IPS-20b (cell line): ENCODE results near the gene GCNT3.

Experiments used
- H3K27ac ChIP-seq: one replicate; pipeline ENCODE4 v1.5.1; 2013; ENCODE audit warnings: low read length
- H3K27me3 ChIP-seq: 2 replicates; pipeline ENCODE4 v1.6.1; 2013; ENCODE audit warnings: mild to moderate bottlenecking, low read length, inconsistent platforms; ENCODE audit not compliant: insufficient read depth
- H3K36me3 ChIP-seq: 2 replicates; pipeline ENCODE4 v1.6.1; 2013; ENCODE audit warnings: low read depth, mild to moderate bottlenecking, inconsistent platforms, low read length, moderate library complexity; ENCODE audit not compliant: insufficient read depth
- H3K4me1 ChIP-seq: 2 replicates; pipeline ENCODE4 v1.6.1; 2013; ENCODE audit warnings: mild to moderate bottlenecking, control low read depth, inconsistent platforms, low read length, moderate library complexity; ENCODE audit not compliant: insufficient read depth
- H3K4me3 ChIP-seq: 2 replicates; pipeline ENCODE4 v1.5.1; 2013; ENCODE audit warnings: mild to moderate bottlenecking, low read length, inconsistent platforms
- H3K9ac ChIP-seq: 2 replicates; pipeline ENCODE4 v1.6.1; 2013; ENCODE audit warnings: low read depth, mild to moderate bottlenecking, inconsistent platforms, low read length, moderate library complexity
- H3K9me3 ChIP-seq: 2 replicates; pipeline ENCODE4 v1.6.1; 2013; ENCODE audit warnings: mild to moderate bottlenecking, low read depth, low read length, inconsistent platforms; ENCODE audit not compliant: insufficient read depth

The GCNT3 gene

DNA sequence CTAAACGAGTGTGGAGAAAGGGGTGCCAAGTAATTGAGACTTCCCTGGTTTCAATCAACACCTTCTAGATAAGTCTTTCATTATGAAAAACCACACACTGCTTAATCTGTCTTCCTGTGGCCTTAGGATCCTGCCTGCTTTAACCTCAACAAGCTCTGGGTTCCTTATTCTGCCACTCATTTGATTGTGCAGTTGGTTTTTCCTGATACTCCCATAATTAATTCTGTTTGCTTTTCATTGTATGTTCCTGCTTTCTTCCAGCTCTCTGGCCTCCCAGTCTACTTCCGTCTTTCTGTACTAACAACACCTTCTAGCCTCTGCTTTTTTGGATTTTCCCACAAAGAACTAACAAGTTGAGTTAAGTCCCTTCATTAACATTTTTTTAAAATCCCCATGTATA is 20.2 kb upstream of the GCNT3 start:
- no peak overlapping the region for H3K4me3 ChIP-seq
- no peaks in the 10 kb centered on the region for H3K36me3 ChIP-seq
- H3K27me3 ChIP-seq = no peaks in the 10 kb centered on the region
- H3K27ac ChIP-seq = no peak overlapping the region
- H3K9me3 ChIP-seq = no peaks in the 10 kb centered on the region
- no peak overlapping the region for H3K9ac ChIP-seq
- no peaks in the 10 kb centered on the region for H3K4me1 ChIP-seq

DNA sequence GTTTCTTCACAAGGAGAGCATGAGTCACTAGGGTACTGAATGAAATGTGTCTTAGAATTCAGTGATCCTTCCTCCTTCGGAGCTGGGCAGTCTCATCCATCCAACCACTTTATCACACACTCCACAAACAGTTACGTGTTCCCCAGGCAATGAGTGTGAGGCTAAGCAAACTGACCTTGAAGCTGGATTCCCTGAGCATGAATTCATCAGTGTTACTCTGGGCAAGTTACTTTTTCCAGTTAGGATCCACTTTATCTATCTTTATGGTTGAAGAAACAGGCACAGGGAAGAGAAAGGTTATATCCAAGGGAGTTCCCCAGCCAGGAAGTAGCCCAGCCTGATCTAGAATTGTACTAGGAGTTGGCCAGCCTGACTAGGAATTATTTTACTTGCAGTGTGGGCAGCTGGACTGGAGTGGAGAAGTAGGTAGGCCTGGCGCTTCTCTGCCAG is 17.1 kb upstream of the GCNT3 start:
- no peaks in the 10 kb centered on the region for H3K27me3 ChIP-seq
- no peaks in the 10 kb centered on the region for H3K36me3 ChIP-seq
- H3K27ac ChIP-seq = no peak overlapping the region
- H3K4me3 ChIP-seq = no peak overlapping the region
- no peaks in the 10 kb centered on the region for H3K4me1 ChIP-seq
- H3K9ac ChIP-seq = no peak overlapping the region
- no peaks in the 10 kb centered on the region for H3K9me3 ChIP-seq

DNA sequence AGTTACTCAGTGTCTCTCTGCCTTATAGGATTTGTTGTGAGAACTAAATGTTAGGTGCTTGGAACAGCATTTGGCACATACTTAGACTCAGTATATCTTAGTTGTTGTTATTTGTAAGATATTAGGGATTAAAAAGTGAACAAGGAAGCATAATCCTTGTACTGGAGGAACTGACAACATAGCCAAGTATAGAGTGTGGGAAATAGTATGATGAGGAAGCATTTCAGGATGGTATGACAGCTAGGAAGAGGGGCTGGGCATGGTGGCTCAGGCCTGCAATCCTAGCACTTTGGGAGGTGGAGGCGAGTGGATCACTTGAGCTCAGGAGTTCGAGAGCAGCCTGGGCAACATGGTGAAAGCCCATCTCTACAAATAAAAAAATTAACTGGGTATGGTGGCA is 16.6 kb upstream of the GCNT3 start:
- H3K9ac ChIP-seq = no peak overlapping the region
- H3K9me3 ChIP-seq = no peaks in the 10 kb centered on the region
- H3K27ac ChIP-seq = no peak overlapping the region
- no peaks in the 10 kb centered on the region for H3K27me3 ChIP-seq
- H3K4me1 ChIP-seq = no peaks in the 10 kb centered on the region
- H3K4me3 ChIP-seq = no peak overlapping the region
- H3K36me3 ChIP-seq = no peaks in the 10 kb centered on the region

DNA sequence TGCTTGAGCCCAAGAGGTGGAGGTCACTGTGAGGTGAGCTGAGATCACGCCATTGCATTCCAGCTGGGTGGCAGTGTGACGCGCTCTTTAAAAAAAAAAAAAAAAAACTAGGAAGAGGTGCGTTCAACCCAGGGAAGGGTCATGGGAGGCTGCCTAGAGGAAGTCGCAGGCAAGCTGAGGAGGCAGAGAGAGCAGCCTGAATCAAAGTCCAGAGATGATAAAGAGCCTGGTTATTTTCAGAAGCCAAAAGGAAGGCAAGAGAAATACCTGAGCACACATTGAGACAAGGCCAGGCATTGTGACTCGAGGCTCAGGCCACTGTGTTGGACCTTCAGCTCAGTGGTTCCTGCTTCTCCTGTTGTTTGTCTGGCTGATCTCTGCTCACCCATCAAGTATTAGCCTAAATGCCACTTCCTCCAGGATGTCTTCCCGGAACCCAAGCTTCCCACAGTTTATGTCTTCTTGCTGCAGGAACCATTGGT is 16.1 kb upstream of the GCNT3 start:
- no peaks in the 10 kb centered on the region for H3K27me3 ChIP-seq
- no peaks in the 10 kb centered on the region for H3K36me3 ChIP-seq
- H3K4me3 ChIP-seq = no peak overlapping the region
- no peak overlapping the region for H3K9ac ChIP-seq
- H3K9me3 ChIP-seq = no peaks in the 10 kb centered on the region
- H3K4me1 ChIP-seq = no peaks in the 10 kb centered on the region
- no peak overlapping the region for H3K27ac ChIP-seq

DNA sequence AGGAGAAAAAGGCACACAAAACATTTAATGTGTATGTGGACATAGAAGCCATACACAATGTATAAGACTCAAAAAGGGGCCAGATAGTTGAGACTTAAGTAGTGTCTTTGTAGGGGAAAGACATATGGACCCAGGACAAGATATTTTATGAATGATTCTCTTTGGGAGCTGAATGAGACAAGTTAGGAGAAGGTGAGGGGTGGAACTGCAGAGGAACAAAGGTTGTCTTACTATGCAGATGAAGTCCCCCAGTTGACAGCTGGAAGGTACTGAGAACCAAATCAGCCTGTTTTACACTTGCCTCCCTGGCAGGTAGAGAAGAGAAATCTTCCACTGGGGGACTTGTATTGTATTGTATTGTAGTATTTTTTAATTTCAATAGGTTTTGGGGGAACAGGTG is 14.9 kb upstream of the GCNT3 start:
- no peak overlapping the region for H3K27ac ChIP-seq
- no peak overlapping the region for H3K9ac ChIP-seq
- H3K4me1 ChIP-seq = no peaks in the 10 kb centered on the region
- H3K36me3 ChIP-seq = no peaks in the 10 kb centered on the region
- no peaks in the 10 kb centered on the region for H3K27me3 ChIP-seq
- no peak overlapping the region for H3K4me3 ChIP-seq
- H3K9me3 ChIP-seq = no peaks in the 10 kb centered on the region

DNA sequence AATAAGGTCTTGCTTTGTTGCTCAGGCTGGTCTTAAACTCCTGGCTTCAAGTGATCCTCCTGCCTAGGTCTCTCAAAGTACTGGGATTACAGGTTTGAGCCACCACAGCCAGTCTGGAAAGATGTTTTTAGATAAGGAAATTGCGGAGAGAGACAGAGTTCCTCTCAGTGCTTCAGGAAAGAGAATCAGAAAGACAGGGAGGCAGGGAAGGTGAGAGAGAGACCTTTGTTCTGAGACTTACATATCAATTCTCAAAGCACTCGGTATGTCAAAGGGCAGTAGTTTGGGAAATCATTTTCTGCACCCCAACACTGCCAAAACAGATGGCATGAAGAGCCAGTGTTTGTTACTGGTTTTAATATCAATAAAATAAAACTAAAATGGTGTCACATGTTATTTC is 13.1 kb upstream of the GCNT3 start:
- H3K27me3 ChIP-seq = no peaks in the 10 kb centered on the region
- no peak overlapping the region for H3K9ac ChIP-seq
- H3K36me3 ChIP-seq = no peaks in the 10 kb centered on the region
- no peak overlapping the region for H3K27ac ChIP-seq
- no peak overlapping the region for H3K4me3 ChIP-seq
- H3K4me1 ChIP-seq = no peaks in the 10 kb centered on the region
- peaks cover 2% of the 10 kb centered on the region; the same call in 1 of the 2 replicates for H3K9me3 ChIP-seq

DNA sequence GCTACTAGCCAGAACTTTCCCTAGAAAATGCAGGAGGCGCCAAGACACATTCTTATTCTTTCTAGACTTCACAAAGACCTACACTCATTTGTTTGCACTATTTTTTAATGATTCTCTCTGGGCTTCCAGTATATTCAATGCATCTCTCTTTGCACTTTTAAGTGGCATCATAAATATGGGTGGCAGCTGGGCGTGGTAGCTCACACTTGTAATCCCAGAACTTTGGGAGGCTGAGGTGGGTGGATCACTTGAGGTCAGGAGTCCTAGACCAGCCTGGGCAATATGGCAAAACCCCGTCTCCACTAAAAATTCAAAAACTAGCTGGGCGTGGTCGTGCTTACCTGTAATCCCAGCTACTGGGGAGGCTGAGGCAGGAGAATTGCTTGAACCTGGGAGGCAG is 5.6 kb upstream of the GCNT3 start:
- Histone ChIP-seq H3K9ac (no peak overlapping the region), H3K27me3 (no peaks in the 10 kb centered on the region), H3K36me3 (no peaks in the 10 kb centered on the region), H3K4me3 (no peak overlapping the region), H3K9me3 (peaks cover 10% of the 10 kb centered on the region), H3K4me1 (no peaks in the 10 kb centered on the region), H3K27ac (no peak overlapping the region)

DNA sequence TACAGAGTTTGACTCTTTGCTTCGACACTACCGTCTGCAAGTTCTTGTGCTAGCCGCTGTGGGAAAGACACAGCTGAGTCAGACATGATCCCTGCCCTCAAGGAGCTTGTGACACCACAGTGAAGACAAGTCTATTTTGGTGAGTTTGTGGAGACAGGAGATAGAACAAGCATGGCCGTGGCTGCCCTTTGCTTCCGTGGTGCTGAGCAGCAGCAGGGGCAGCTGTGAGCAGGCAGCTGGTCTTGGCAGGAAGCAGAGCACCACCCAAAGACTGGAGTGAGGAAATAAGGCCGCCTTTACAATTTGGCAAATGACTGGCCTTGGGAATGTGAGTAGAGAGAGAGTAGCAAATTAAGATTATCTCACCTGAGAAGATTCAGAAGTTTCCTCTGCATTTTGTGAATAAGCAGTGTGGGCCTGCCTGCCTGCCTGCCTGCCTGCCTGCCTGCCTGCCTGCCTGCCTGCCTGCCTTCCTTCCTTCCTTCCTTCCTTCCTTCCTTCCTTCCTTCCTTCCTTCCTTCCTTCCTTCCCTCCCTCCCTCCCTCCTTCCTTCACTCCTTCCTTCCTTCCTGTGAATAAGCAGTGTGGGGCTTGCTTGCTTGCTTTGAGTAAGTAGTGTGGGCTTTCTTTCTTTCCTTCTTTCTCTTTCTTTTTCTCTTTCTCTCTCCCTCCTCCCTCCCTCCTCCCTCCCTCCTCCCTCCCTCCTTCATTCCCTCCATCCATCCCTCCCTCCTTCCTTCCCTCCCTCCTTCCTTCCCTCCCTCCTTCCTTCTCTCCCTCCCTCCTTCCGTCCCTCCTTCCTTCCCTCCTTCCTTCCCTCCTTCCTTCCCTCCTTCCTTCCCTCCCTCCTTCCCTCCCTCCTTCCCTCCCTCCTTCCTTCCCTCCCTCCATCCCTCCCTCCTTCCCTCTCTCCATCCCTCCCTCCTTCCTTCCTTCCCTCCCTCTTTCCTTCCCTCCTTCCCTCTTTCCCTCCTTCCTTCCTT is 1.6 kb upstream of the GCNT3 start:
- Histone ChIP-seq H3K4me1 (no peaks in the 10 kb centered on the region), H3K4me3 (no peak overlapping the region), H3K36me3 (no peaks in the 10 kb centered on the region), H3K9ac (no peak overlapping the region), H3K27me3 (no peaks in the 10 kb centered on the region; the same call in 1 of the 2 replicates), H3K9me3 (no peaks in the 10 kb centered on the region), H3K27ac (no peak overlapping the region)

DNA sequence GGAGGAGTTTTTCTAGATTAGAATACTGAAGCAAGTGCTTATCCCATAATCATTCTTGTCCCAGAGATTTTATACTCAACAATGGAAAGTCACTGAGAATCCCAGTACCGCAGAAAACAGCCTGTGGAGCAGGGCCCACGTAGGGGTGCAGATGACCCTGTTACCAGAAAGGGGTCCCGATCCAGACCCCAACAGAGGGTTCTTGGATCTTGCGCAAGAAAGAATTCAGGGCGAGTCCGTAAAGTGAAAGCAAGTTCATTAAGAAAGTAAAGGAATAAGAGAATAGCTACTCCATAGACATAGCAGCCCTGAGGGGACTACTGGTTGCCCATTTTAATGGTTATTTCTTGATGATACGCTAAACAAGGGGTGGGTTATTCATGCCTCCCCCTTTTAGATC is 2.6 kb downstream of the GCNT3 start:
- no peak overlapping the region for H3K4me3 ChIP-seq
- H3K4me1 ChIP-seq = no peaks in the 10 kb centered on the region
- no peak overlapping the region for H3K27ac ChIP-seq
- no peak overlapping the region for H3K9ac ChIP-seq
- H3K36me3 ChIP-seq = no peaks in the 10 kb centered on the region
- H3K9me3 ChIP-seq = no peaks in the 10 kb centered on the region
- H3K27me3 ChIP-seq = no peaks in the 10 kb centered on the region; the same call in 1 of the 2 replicates

DNA sequence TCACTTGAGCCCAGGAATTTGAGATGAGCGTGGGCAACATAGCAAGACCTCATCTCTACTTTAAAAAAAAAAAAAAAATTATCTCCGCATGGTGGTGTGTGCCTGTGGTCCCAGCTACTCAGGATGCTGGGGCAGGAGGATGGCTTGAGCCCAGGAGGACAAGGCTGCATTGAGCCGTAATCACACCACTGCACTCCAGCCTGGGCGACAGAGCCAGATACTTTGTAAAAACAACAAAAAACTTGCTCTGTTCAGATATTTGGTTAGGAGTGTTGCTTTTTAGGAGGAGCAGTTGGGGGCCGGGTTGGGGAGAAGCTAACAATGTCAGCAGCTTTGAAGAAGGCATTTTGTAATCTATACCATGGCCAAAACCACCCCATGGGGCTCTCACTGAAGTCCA is 4.1 kb downstream of the GCNT3 start:
- H3K9me3 ChIP-seq = no peaks in the 10 kb centered on the region
- H3K27ac ChIP-seq = no peak overlapping the region
- no peaks in the 10 kb centered on the region; the same call in 1 of the 2 replicates for H3K27me3 ChIP-seq
- H3K4me1 ChIP-seq = no peaks in the 10 kb centered on the region
- no peak overlapping the region for H3K9ac ChIP-seq
- no peak overlapping the region for H3K4me3 ChIP-seq
- no peaks in the 10 kb centered on the region for H3K36me3 ChIP-seq

DNA sequence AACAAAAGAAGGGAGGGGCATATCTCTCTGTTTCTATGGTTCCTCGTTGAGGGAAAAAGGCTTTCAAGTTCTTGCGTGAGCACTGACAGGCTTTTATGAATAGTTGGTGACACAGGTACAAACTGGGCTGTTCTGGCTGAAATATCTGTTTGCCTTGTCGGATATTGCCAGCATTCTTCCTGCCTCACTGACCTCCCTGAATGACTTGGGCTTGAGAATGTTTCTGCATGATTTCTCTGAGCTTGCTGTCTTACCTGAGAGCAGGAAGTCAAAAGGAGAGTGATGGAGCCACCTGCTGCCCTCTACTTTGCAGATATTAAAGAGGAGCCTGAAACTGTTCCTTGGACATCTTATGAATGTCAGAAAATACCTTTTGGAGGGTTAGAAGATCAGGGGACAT is 4.8 kb downstream of the GCNT3 start:
- Histone ChIP-seq H3K4me1 (no peaks in the 10 kb centered on the region), H3K27ac (no peak overlapping the region), H3K4me3 (no peak overlapping the region), H3K36me3 (no peaks in the 10 kb centered on the region), H3K9me3 (no peaks in the 10 kb centered on the region), H3K9ac (no peak overlapping the region), H3K27me3 (no peaks in the 10 kb centered on the region; the same call in 1 of the 2 replicates)

DNA sequence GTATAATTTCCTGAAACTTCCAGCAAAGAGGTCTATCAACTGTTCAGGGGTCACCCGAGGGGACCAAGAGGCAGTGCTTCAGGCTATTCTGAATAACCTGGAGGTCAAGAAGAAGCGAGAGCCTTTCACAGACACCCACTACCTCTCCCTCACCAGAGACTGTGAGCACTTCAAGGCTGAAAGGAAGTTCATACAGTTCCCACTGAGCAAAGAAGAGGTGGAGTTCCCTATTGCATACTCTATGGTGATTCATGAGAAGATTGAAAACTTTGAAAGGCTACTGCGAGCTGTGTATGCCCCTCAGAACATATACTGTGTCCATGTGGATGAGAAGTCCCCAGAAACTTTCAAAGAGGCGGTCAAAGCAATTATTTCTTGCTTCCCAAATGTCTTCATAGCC is 6.8 kb downstream of the GCNT3 start:
- Histone ChIP-seq H3K9me3 (no peaks in the 10 kb centered on the region), H3K4me1 (no peaks in the 10 kb centered on the region), H3K36me3 (no peaks in the 10 kb centered on the region), H3K9ac (no peak overlapping the region), H3K27ac (no peak overlapping the region), H3K4me3 (no peak overlapping the region), H3K27me3 (no peaks in the 10 kb centered on the region; the same call in 1 of the 2 replicates)
